Panc1 (cell line): ENCODE measurements around the gene ITGB8. TPM values are rescaled to one million over a fixed set of nuclear protein-coding genes. Genes with fewer than 3 reads are reported as not detected.
A peak's percentile ranks its signal among the peaks of the same experiment; 100 is the strongest.

Experiments used
- ATAC-seq: fragments of 200-7000 bp; cut with Tn5 transposase; 2 replicates; pipeline ENCODE4 v1.9.1; 2020; ENCODE audit warnings: mild to moderate bottlenecking, moderate library complexity
- BruUV-seq: library from RNA; stranded (reverse); fragments of 400-500 nt; replicated peaks from 2 replicates; lab custom pipeline; 2021; lab: Mats Ljungman, UMichigan
- CTCF ChIA-PET: fragments of 300-600 bp; sonication (Branson Sonifier 250); formaldehyde crosslinking; loops from one replicate; lab custom pipeline; 2022; ENCODE audit warnings: antibody characterized with exemption; lab: Charles Lee
- POLR2A ChIA-PET: fragments of 300-600 bp; sonication (Branson Sonifier 250); formaldehyde crosslinking; loops from one replicate; lab custom pipeline; 2022; ENCODE audit warnings: antibody characterized with exemption; lab: Charles Lee
- DNase-seq: peaks from one replicate; pipeline ENCODE4 v3.0.0-alpha.2; 2010; ENCODE audit warnings: low read depth, low spot score
- H3K27ac ChIP-seq: 2 replicates; pipeline ENCODE4 v1.5.1; 2011; ENCODE audit warnings: mild to moderate bottlenecking, low read length, inconsistent platforms
- H3K27me3 ChIP-seq: fragments of 200-500 bp; sonication (Bioruptor generic); 2 replicates; pipeline ENCODE4 v1.6.0; 2014; ENCODE audit warnings: low read length, inconsistent platforms; ENCODE audit not compliant: control insufficient read depth, insufficient read depth
- H3K36me3 ChIP-seq: fragments of 200-500 bp; sonication (Bioruptor generic); 2 replicates; pipeline ENCODE4 v1.5.1; 2014; ENCODE audit warnings: inconsistent platforms, mild to moderate bottlenecking, low read length, moderate library complexity; ENCODE audit not compliant: control insufficient read depth, insufficient read depth
- H3K4me1 ChIP-seq: 2 replicates; pipeline ENCODE4 v1.5.1; 2011; ENCODE audit warnings: inconsistent platforms, mild to moderate bottlenecking, low read length, moderate library complexity; ENCODE audit not compliant: control insufficient read depth, insufficient read depth
- H3K4me3 ChIP-seq, 2 experiments: 2 replicates each; pipeline ENCODE4 v1.5.1; 2011 to 2012; ENCODE audit warnings: low read depth in 2 of 2, low read length in 2 of 2, mild to moderate bottlenecking in 2 of 2, inconsistent platforms in 1 of 2, moderate library complexity in 1 of 2
- H3K9me3 ChIP-seq: fragments of 200-500 bp; sonication (Bioruptor generic); 2 replicates; pipeline ENCODE4 v1.5.1; 2014; ENCODE audit warnings: low read depth, mild to moderate bottlenecking, inconsistent platforms, low read length, moderate library complexity; ENCODE audit not compliant: control insufficient read depth, insufficient read depth
- POLR2AphosphoS5 ChIP-seq: IDR thresholded peaks from 2 replicates; pipeline ENCODE4 v1.6.1; 2012; ENCODE audit warnings: mild to moderate bottlenecking, low read depth, low read length, moderate library complexity
- REST ChIP-seq, 2 experiments: IDR thresholded peaks; 2 replicates each; pipeline ENCODE4 v1.6.1; 2011 to 2012; ENCODE audit warnings: low read depth in 2 of 2, control low read depth in 1 of 2, low read length in 1 of 2, mild to moderate bottlenecking in 1 of 2, moderate library complexity in 1 of 2; ENCODE audit not compliant: insufficient read depth in 1 of 2
- SIN3A ChIP-seq: IDR thresholded peaks from 2 replicates; pipeline ENCODE4 v1.6.1; 2012; ENCODE audit warnings: low read depth, mild to moderate bottlenecking, low read length, moderate library complexity, borderline replicate concordance; ENCODE audit not compliant: insufficient read depth
- TCF7L2 ChIP-seq: IDR thresholded peaks from 2 replicates; pipeline ENCODE4 v1.6.1; 2011; ENCODE audit warnings: mild to moderate bottlenecking, low read depth, low read length, inconsistent platforms
- in situ Hi-C: cut with HindIII; loops from 2 replicates; pipeline ENCODE4 v1.10.0; 2016; ENCODE audit warnings: low sequenced_read_pairs, low pct_unique_long_range_greater_than_20kb
- intact Hi-C: fragments of 100-400 bp; cut with micrococcal nuclease; formaldehyde crosslinking; loops from one replicate; pipeline ENCODE4 v1.10.0; 2022; ENCODE audit not compliant: unreplicated experiment
- total RNA-seq: library from RNA; stranded (reverse); gene quantifications from one replicate; pipeline ENCODE4 v1.2.1, GENCODE V29; 2021; ENCODE audit not compliant: unreplicated experiment
- TF ChIP-seq, protein P1 (sequence below): fragments of 450-650 bp; IDR thresholded peaks from 2 replicates; pipeline ENCODE4 v1.5.1; 2017; ENCODE audit warnings: mild to moderate bottlenecking

ITGB8 gene
- total RNA-seq, 1 experiment from 2014 or later = 4.9 TPM

DNA sequence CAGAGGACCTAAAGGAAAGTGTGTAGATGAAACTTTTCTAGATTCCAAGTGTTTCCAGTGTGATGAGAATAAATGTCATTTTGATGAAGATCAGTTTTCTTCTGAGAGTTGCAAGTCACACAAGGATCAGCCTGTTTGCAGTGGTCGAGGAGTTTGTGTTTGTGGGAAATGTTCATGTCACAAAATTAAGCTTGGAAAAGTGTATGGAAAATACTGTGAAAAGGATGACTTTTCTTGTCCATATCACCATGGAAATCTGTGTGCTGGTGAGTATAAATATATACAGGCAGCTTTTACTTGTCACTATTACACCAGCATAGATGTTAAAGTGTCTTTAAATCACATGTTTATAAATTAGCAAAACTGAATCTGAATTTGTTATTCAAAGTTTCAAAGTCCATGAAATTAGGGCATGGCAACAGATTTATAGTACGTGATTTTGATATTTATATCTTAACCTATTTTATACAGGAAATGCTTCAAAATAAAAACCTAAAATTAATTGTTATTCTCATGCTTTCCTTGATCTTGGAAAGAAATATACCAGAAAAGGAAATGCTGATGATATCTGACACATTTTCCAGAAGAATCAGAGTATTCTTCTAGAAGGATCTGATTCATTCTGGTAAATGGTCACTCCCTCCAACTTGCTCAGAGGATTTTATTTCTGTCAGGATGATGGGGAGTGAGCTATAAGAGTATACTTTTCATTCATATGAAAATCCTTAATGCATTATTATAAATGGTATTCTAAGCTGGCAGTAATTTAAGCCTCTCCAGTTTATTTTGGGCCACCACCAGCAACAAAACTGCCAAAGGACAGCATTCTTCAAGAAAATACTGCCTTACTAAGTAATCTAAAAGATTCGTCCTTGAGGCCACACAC, 71.4 kb downstream of the ITGB8 start:
- Histone ChIP-seq H3K9me3 (no peaks in the 10 kb centered on the region), H3K36me3 (no peaks in the 10 kb centered on the region), H3K27ac (no peak overlapping the region), H3K4me3 (no peak overlapping the region), H3K4me1 (no peaks in the 10 kb centered on the region), H3K27me3 (no peaks in the 10 kb centered on the region)
- CTCF ChIA-PET = no interaction called here
- DNase-seq = no peak
- TF ChIP-seq SIN3A = no peak
- TF ChIP-seq, protein P1, sequence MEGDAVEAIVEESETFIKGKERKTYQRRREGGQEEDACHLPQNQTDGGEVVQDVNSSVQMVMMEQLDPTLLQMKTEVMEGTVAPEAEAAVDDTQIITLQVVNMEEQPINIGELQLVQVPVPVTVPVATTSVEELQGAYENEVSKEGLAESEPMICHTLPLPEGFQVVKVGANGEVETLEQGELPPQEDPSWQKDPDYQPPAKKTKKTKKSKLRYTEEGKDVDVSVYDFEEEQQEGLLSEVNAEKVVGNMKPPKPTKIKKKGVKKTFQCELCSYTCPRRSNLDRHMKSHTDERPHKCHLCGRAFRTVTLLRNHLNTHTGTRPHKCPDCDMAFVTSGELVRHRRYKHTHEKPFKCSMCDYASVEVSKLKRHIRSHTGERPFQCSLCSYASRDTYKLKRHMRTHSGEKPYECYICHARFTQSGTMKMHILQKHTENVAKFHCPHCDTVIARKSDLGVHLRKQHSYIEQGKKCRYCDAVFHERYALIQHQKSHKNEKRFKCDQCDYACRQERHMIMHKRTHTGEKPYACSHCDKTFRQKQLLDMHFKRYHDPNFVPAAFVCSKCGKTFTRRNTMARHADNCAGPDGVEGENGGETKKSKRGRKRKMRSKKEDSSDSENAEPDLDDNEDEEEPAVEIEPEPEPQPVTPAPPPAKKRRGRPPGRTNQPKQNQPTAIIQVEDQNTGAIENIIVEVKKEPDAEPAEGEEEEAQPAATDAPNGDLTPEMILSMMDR = no peak
- TF ChIP-seq TCF7L2 = no peak
- no peak for TF ChIP-seq POLR2AphosphoS5
- TF ChIP-seq REST (IDR thresholded peaks at IDR 0.05; ENCODE audit: insufficient read depth in 1 of 2, low read depth in 2 of 2, low read length in 1 of 2) = no peak
- in situ Hi-C loops (no loop called here), intact Hi-C loops (no loop called here)
- POLR2A ChIA-PET = no interaction called here
- BruUV-seq = no TSS peak
- no peak for ATAC-seq

- in situ Hi-C loops = no loop called here
- Histone ChIP-seq H3K4me1 (no peaks in the 10 kb centered on the region), H3K36me3 (no peaks in the 10 kb centered on the region), H3K27me3 (no peaks in the 10 kb centered on the region), H3K27ac (no peak overlapping the region), H3K9me3 (no peaks in the 10 kb centered on the region), H3K4me3 (no peak overlapping the region)
- DNase-seq (no peak), ATAC-seq (no peak)
- POLR2A ChIA-PET = no interaction called here
- CTCF ChIA-PET = interaction anchor here (0.5 kb wide), 1 partner anchor 28 kb away, joined by 5 read pairs; no protein-coding TSS in a partner anchor
- intact Hi-C loops = no loop called here
- TF ChIP-seq, protein P1 = peak; percentile 64; the same call in 1 of the 2 replicates
- no peak for TF ChIP-seq TCF7L2
- BruUV-seq = no TSS peak
These were observed 72.1 kb downstream of the ITGB8 start for GRCh38 chr7:20402747-20403230.
